Motor neuron (in vitro differentiated cells): ENCODE measurements around the gene FRMPD2. TPM values are rescaled to one million over a fixed set of nuclear protein-coding genes. Genes with fewer than 3 reads are reported as not detected.
"Not testable (repeated sequence)": the region's sequence is repeated elsewhere in the genome, so short reads cannot be mapped to it uniquely, and the experiment has no call there.

ENCODE experiments used
- ATAC-seq, 8 experiments: fragments of 200-7000 bp; cut with Tn5 transposase; replicated peaks in 6 of 8; 2 replicates each; pipeline ENCODE4 v1.8.0; 2021; ENCODE audit warnings: mild to moderate bottlenecking in 8 of 8, moderate library complexity in 8 of 8
- H3K27ac ChIP-seq, 2 donors: fragments of 250-450 bp; sonication (Bioruptor Pico); 2 replicates each; pipeline ENCODE4 v1.9.0; 2021; ENCODE audit warnings: antibody characterized with exemption in 2 of 2, mild to moderate bottlenecking in 2 of 2, moderate library complexity in 1 of 2
- H3K4me1 ChIP-seq, 2 donors: fragments of 250-450 bp; sonication (Bioruptor Pico); replicated peaks in 1 of 2; 2 replicates each; pipeline ENCODE4 v1.6.1; 2021; ENCODE audit warnings: antibody characterized with exemption in 2 of 2, mild to moderate bottlenecking in 2 of 2, moderate library complexity in 1 of 2
- H3K4me3 ChIP-seq, 5 donors: fragments of 250-450 bp; sonication (Bioruptor Pico); 2 replicates each; pipeline ENCODE4 v1.9.0; 2021; ENCODE audit warnings: antibody characterized with exemption in 5 of 5, mild to moderate bottlenecking in 5 of 5, moderate library complexity in 4 of 5
- WGBS, 10 experiments: fragments of 450-650 bp; shearing (Covaris generic); methylation state at CpG; one replicate each; pipeline ENCODE4 v1.0.0; 2022; 5-methylcytosine and 5-hydroxymethylcytosine counted together
- in situ Hi-C, 9 experiments: fragments of 400-800 bp; cut with MboI; loops; one replicate each; pipeline ENCODE4 v1.15.0; 2021; ENCODE audit warnings: low sequenced_read_pairs in 9 of 9, low pct_unique_long_range_greater_than_20kb in 2 of 9; ENCODE audit not compliant: unreplicated experiment in 9 of 9
- total RNA-seq, 8 experiments: library from RNA; unstranded; fragments of 300-600 nt; gene quantifications; 2 replicates each; pipeline versions ENCODE4 v1.2.3 to v1.2.4, GENCODE V29; 2022

The FRMPD2 gene
- total RNA-seq, 8 experiments from 2014 or later = 0.11 to 12.8 (median 0.85) TPM

DNA sequence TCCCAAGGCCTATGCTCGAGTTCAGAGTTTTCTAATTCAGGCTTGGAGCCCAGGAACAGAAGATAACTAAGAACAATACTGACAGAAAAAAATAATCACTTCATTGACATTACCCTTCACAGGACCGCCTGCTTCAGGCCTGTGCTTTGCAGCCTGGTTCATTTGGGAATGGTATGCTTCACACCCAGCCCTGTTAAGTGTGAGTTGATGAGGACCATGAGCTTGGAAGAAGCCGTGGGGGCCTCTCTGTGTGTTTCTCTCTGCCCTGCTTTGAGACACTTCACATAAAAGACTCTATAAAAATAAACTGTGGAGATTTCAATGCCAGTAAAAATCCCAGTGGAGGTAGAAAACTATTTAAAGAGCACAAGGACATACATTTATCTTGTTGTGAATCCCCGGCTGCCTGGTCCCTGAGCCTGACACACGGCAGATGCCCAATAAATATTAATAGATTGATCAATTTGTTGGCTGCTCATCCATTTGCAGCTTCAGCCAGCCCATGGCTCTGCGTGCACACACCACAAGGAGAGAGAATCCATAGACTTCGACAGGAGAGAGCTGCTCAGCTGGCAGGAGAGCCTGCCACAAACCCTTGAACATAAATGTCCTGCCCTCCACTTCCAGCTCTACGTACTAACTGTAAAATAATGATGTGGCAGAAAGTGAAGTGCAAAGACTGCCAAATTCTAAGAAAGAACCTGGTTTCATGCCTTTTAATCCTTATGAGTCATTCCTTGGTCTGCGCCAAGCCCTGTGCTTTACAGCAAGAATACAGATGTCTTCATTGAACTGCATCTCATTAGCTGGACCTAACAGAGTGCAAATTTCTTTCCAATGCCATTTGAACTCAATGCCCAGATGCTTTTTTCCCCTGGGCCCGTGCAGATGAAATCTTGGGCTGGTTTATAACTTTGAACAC lies 130.5 kb downstream of the FRMPD2 start:
- H3K4me1 ChIP-seq, in situ Hi-C loops, H3K27ac ChIP-seq, H3K4me3 ChIP-seq: not testable (repeated sequence)
- peak; percentile 33 to 96 (median 77) for ATAC-seq
- WGBS, 10 experiments = no CpG with 5 or more reads among the region's 10 CpGs

- in situ Hi-C loops, H3K27ac ChIP-seq, ATAC-seq, H3K4me1 ChIP-seq, H3K4me3 ChIP-seq: not testable (repeated sequence)
- no CpG with 5 or more reads among the region's 3 CpGs for WGBS, 10 experiments
Measured at GRCh38 chr10:48140949-48141348, 133.5 kb downstream of the FRMPD2 start.

- in situ Hi-C loops, H3K27ac ChIP-seq, H3K4me1 ChIP-seq, H3K4me3 ChIP-seq: not testable (repeated sequence)
- WGBS, 10 experiments = no CpG with 5 or more reads among the region's 53 CpGs
- ATAC-seq = peak in 1 of 8 experiments; percentile 46
Measured at GRCh38 chr10:48139953-48140850, 134.3 kb downstream of the FRMPD2 start.

GRCh38 chr10:48128954-48129353 lies 145.5 kb downstream of the FRMPD2 start:
- no CpG with 5 or more reads among the region's 2 CpGs for WGBS, 10 experiments
- H3K4me3 ChIP-seq, in situ Hi-C loops, ATAC-seq, H3K4me1 ChIP-seq, H3K27ac ChIP-seq: not testable (repeated sequence)

DNA sequence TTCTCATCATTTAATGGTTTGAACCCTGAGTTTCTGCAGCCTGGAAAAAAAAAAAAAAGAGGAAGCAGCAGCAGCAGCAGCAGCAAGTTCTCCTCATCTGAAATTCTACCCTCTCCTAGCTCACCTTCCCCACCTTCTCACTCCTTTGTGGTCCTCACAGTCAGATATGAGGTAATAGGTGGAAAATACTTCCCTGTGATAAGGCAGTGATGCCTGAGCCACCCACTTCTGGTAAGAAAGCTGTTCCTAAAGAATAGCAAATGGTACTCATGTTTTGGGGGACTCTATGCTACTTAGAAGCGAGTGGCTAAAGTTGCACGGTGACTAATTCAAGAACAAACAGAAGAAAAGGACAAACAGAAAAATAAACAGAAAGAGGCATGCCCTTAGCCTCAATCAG lies 148.2 kb downstream of the FRMPD2 start:
- in situ Hi-C loops, H3K4me1 ChIP-seq, H3K4me3 ChIP-seq, H3K27ac ChIP-seq, ATAC-seq: not testable (repeated sequence)
- WGBS, 10 experiments = no CpG with 5 or more reads among the region's 2 CpGs

DNA sequence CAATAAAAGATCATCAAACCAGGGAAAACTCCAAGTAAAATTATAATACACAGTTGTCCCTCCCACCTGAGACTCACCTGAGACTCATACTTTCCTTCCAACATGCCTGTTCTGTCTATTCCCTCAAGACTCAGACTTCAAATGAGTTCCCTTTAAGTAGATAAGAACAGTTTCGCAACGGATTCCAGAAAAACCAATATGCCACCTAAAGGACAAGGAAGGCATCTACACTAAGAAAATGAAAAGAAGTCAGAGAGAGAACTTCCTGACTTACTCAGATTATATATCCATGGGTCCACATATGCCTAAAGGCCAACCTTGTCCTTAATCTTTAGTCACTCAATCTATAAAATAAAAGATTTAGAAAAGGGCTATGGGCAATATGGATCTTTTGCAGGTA lies 148.9 kb downstream of the FRMPD2 start:
- in situ Hi-C loops, H3K27ac ChIP-seq, H3K4me1 ChIP-seq, H3K4me3 ChIP-seq: not testable (repeated sequence)
- no CpG with 5 or more reads among the region's 2 CpGs for whole genome bisulfite sequencing, 10 experiments
- ATAC-seq = peak in 3 of 8 experiments; percentile 59 to 73 (median 61)

DNA sequence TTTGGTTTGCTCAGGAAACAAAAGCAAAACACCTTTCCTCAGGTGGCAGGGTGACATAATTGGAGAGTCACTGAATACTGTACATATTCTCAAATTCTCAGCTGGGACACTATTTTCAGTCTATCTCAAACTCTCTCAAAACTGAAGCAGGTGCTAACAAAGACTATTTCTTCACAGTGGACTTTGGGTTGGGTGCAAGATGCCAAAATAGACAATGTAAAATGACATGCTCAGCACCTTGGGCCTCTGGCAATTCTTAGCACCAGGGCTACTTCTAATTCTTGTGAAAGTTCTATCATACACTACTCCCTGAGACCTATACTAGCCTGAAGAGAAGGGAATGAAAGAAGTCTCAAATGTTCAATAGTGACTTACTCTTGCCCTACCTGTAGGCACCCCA lies 151.9 kb downstream of the FRMPD2 start:
- H3K4me3 ChIP-seq, H3K27ac ChIP-seq, H3K4me1 ChIP-seq, in situ Hi-C loops, ATAC-seq: not testable (repeated sequence)

DNA sequence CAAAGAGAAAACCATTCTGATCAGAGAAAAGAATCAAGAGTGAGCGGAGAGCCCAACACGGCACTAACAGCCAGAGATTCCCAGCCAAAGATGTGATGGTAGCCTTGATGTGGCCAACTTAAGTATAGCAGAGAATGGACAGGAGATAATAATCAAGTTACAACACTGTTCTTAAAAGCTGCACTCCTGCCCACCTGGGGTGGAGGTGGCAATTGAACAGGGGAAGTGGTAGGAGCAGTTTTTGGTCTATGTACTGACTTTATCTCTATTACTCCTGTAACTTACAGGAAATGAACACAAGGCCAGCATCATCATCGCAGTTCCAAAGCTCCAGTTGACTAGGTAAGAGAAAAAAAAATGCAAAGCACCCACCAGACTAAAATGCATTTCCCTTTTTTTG lies 164.2 kb downstream of the FRMPD2 start:
- in situ Hi-C loops, H3K4me1 ChIP-seq, ATAC-seq, H3K4me3 ChIP-seq, H3K27ac ChIP-seq: not testable (repeated sequence)
- no CpG with 5 or more reads among the region's 3 CpGs for WGBS, 10 experiments

Other genes starting within 250 kb of the FRMPD2 start
- 100 to 1,000 TPM in 2 of 8 experiments, 10 to 100 TPM in 6; 21.2 to 122 (median 68.1) TPM for gene MAPK8, start 32.0 kb upstream of the FRMPD2 start, total RNA-seq